ENCODE data around the gene HPCAL1. TPM values are rescaled to one million over a fixed set of nuclear protein-coding genes. Genes with fewer than 3 reads are reported as not detected.

The HPCAL1 gene
- total RNA-seq, 1 experiment from 2014 or later, result 312 TPM

DNA sequence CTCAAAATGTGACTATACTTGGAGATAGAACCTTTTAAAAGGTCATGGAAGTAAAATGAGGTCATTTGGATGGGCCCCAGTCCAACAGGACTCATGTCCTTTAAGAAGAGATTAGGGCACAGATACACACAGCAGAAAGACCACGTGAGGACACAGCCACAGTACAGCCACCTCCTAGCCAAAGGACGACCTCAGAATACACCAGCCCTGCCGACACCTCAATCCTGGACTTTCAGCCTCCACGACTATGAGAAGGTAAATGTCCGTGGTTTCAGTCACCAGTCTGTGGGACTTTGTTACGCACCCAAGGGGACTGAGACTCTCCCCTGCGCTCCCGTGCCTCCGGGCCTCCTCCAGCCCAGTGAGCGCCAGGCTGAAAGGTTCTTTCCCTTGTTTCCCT lies 30.2 kb upstream of the HPCAL1 start:
- no peaks in the 10 kb centered on the region for H3K79me2 ChIP-seq (ENCODE audit: low read length)
- no peaks in the 10 kb centered on the region for H3K9me3 ChIP-seq (ENCODE audit: low read length)
- no peaks in the 10 kb centered on the region for H3K9me2 ChIP-seq (replicated peaks; ENCODE audit: low read length)
- no peak overlapping the region for H2AFZ ChIP-seq (ENCODE audit: low read length)
- no peaks in the 10 kb centered on the region for H3F3A ChIP-seq (ENCODE audit: low read length, unreplicated experiment)
- ChIA-PET POLR2A (ENCODE audit: unreplicated experiment) (no interaction called here), CTCF (no interaction called here)
- peaks cover 24% of the 10 kb centered on the region for H3K4me1 ChIP-seq (ENCODE audit: insufficient read depth, low read length)
- no peak for TF ChIP-seq EZH2phosphoT487 (IDR thresholded peaks at IDR 0.05; ENCODE audit: borderline replicate concordance, low read length)
- TF ChIP-seq, protein P1, sequence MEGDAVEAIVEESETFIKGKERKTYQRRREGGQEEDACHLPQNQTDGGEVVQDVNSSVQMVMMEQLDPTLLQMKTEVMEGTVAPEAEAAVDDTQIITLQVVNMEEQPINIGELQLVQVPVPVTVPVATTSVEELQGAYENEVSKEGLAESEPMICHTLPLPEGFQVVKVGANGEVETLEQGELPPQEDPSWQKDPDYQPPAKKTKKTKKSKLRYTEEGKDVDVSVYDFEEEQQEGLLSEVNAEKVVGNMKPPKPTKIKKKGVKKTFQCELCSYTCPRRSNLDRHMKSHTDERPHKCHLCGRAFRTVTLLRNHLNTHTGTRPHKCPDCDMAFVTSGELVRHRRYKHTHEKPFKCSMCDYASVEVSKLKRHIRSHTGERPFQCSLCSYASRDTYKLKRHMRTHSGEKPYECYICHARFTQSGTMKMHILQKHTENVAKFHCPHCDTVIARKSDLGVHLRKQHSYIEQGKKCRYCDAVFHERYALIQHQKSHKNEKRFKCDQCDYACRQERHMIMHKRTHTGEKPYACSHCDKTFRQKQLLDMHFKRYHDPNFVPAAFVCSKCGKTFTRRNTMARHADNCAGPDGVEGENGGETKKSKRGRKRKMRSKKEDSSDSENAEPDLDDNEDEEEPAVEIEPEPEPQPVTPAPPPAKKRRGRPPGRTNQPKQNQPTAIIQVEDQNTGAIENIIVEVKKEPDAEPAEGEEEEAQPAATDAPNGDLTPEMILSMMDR (conservative IDR thresholded peaks at IDR 0.05; ENCODE audit: low read depth, low read length), result no peak
- no peak for TF ChIP-seq EZH2 (IDR thresholded peaks at IDR 0.05; ENCODE audit: low read length, unreplicated experiment)
- H3K4me2 ChIP-seq (ENCODE audit: low read length), result no peak overlapping the region
- H4K20me1 ChIP-seq (ENCODE audit: low read length), result no peaks in the 10 kb centered on the region
- DNase-seq (no peak), ATAC-seq (no peak)
- no peaks in the 10 kb centered on the region for H3K27me3 ChIP-seq (ENCODE audit: low read length)
- H3K36me3 ChIP-seq (ENCODE audit: low read depth, low read length), result no peaks in the 10 kb centered on the region
- H3K9ac ChIP-seq (ENCODE audit: low read length), result no peak overlapping the region
- no TSS peak for BruUV-seq (replicated peaks)
- intact Hi-C loops (cut with micrococcal nuclease), result no loop called here
- no peak overlapping the region for H3K4me3 ChIP-seq (ENCODE audit: low read length)
- no peak overlapping the region for H3K27ac ChIP-seq (ENCODE audit: low read length)

DNA sequence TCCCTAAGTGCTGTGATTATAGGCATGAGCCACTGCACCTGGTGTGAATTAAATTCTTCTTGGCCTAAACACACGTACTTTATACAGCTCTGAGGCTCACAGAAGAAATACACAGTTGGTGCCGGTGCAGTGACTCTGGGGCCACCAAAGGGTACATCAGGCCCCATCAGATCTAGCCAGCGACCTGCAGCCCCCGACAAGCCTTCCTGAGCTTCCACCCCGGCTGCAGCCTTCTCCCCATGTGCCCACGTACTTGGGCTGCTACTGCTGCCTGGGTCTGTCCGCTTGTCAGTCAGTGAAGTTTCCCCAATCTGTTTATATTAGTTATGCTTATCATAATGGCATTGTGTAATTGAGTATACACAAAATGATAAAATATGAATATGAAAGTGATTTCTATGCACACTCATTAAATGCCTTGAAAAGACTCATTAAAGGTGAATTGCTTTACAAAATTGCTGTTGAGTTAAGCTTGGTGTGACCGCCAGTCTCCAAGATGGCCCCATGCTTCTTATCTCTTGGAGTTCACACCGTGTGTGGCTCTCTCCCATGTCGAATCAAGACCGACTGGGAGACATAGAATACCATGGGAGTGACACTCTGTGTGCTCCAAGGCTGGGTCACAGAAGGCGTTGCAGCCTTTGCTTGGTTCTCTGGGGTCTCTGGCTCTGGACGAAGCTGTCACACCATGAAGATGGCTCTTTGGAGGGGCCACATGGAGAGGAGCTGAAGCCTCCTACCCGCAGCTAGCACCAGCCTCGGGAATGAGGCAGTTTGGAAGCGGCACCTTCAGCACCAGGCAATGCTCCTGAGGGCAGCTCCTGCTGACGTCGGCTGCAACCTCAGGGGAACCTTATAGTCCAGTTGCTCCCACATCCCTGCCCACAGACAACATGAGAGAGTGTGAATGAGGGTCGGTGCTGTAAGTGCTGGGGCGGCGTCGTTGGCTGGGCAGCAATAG lies 29.2 kb upstream of the HPCAL1 start:
- Histone ChIP-seq H3K27me3 (ENCODE audit: low read length) (no peaks in the 10 kb centered on the region), H4K20me1 (ENCODE audit: low read length) (no peaks in the 10 kb centered on the region), H3K79me2 (ENCODE audit: low read length) (no peaks in the 10 kb centered on the region), H3K9me3 (ENCODE audit: low read length) (no peaks in the 10 kb centered on the region), H3K27ac (ENCODE audit: low read length) (no peak overlapping the region), H3K9ac (ENCODE audit: low read length) (no peak overlapping the region), H3K4me1 (ENCODE audit: insufficient read depth, low read length) (peaks cover 24% of the 10 kb centered on the region), H3F3A (ENCODE audit: low read length, unreplicated experiment) (no peaks in the 10 kb centered on the region), H2AFZ (ENCODE audit: low read length) (no peak overlapping the region), H3K4me3 (ENCODE audit: low read length) (no peak overlapping the region), H3K36me3 (ENCODE audit: low read depth, low read length) (no peaks in the 10 kb centered on the region), H3K9me2 (replicated peaks; ENCODE audit: low read length) (no peaks in the 10 kb centered on the region), H3K4me2 (ENCODE audit: low read length) (no peak overlapping the region)
- intact Hi-C loops (cut with micrococcal nuclease), result no loop called here
- ATAC-seq (no peak), DNase-seq (no peak)
- ChIA-PET POLR2A (ENCODE audit: unreplicated experiment) (interaction anchor here (0.7 kb wide), 2 partner anchors 32 to 163 kb away, joined by 3 to 14 read pairs; no protein-coding TSS in a partner anchor), CTCF (no interaction called here)
- no TSS peak for BruUV-seq (replicated peaks)
- TF ChIP-seq EZH2 (IDR thresholded peaks at IDR 0.05; ENCODE audit: low read length, unreplicated experiment), result no peak
- no peak for TF ChIP-seq EZH2phosphoT487 (IDR thresholded peaks at IDR 0.05; ENCODE audit: borderline replicate concordance, low read length)
- TF ChIP-seq, protein P1 (conservative IDR thresholded peaks at IDR 0.05; ENCODE audit: low read depth, low read length), result no peak

DNA sequence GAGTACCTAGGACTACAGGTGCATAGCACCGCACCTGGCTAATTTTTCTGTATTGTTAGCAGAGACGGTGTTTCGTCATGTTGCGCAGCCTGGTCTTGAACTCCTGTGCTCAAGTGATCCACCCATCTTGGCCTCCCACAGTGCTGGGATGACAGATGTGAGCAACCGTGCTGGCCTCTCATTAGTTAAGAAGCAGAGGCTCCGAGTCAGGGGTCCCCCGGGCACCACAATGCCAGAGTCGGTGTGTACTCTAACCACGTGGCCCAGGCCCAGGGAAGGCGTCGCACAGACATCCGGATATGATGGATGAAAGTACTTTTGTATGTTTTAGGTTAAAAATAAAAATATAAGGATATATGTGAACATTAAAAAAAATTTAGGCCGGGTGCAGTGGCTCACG lies 28.3 kb upstream of the HPCAL1 start:
- H3K79me2 ChIP-seq (ENCODE audit: low read length), result no peaks in the 10 kb centered on the region
- no peak for DNase-seq
- no peaks in the 10 kb centered on the region for H3K9me2 ChIP-seq (replicated peaks; ENCODE audit: low read length)
- CTCF ChIA-PET, result no interaction called here
- H3F3A ChIP-seq (ENCODE audit: low read length, unreplicated experiment), result no peaks in the 10 kb centered on the region
- H3K27me3 ChIP-seq (ENCODE audit: low read length), result no peaks in the 10 kb centered on the region
- TF ChIP-seq, protein P1 (conservative IDR thresholded peaks at IDR 0.05; ENCODE audit: low read depth, low read length), result no peak
- TF ChIP-seq EZH2phosphoT487 (IDR thresholded peaks at IDR 0.05; ENCODE audit: borderline replicate concordance, low read length) (no peak), EZH2 (IDR thresholded peaks at IDR 0.05; ENCODE audit: low read length, unreplicated experiment) (no peak)
- no TSS peak for BruUV-seq (replicated peaks)
- POLR2A ChIA-PET (ENCODE audit: unreplicated experiment), result no interaction called here
- no peak overlapping the region for H3K27ac ChIP-seq (ENCODE audit: low read length)
- intact Hi-C loops (cut with micrococcal nuclease), result no loop called here
- no peak overlapping the region for H3K4me3 ChIP-seq (ENCODE audit: low read length)
- peaks cover 24% of the 10 kb centered on the region for H3K4me1 ChIP-seq (ENCODE audit: insufficient read depth, low read length)
- H3K9ac ChIP-seq (ENCODE audit: low read length), result no peak overlapping the region
- H4K20me1 ChIP-seq (ENCODE audit: low read length), result no peaks in the 10 kb centered on the region
- H3K4me2 ChIP-seq (ENCODE audit: low read length), result no peak overlapping the region
- H3K36me3 ChIP-seq (ENCODE audit: low read depth, low read length), result no peaks in the 10 kb centered on the region
- H3K9me3 ChIP-seq (ENCODE audit: low read length), result no peaks in the 10 kb centered on the region
- no peak for ATAC-seq
- H2AFZ ChIP-seq (ENCODE audit: low read length), result no peak overlapping the region
